Erythroblast (primary cell): ENCODE results near the gene THEM4.
"Not testable (repeated sequence)": the region's sequence is repeated elsewhere in the genome, so short reads cannot be mapped to it uniquely, and the experiment has no call there.

Source experiments
- GATA1 ChIP-seq: IDR thresholded peaks from 2 replicates; pipeline ENCODE4 v1.6.1; 2011; ENCODE audit warnings: low read depth, mild to moderate bottlenecking, control low read depth, low read length, moderate library complexity
- POLR2A ChIP-seq: IDR thresholded peaks from 2 replicates; pipeline ENCODE4 v1.6.1; 2011; ENCODE audit warnings: mild to moderate bottlenecking, low read length

DNA sequence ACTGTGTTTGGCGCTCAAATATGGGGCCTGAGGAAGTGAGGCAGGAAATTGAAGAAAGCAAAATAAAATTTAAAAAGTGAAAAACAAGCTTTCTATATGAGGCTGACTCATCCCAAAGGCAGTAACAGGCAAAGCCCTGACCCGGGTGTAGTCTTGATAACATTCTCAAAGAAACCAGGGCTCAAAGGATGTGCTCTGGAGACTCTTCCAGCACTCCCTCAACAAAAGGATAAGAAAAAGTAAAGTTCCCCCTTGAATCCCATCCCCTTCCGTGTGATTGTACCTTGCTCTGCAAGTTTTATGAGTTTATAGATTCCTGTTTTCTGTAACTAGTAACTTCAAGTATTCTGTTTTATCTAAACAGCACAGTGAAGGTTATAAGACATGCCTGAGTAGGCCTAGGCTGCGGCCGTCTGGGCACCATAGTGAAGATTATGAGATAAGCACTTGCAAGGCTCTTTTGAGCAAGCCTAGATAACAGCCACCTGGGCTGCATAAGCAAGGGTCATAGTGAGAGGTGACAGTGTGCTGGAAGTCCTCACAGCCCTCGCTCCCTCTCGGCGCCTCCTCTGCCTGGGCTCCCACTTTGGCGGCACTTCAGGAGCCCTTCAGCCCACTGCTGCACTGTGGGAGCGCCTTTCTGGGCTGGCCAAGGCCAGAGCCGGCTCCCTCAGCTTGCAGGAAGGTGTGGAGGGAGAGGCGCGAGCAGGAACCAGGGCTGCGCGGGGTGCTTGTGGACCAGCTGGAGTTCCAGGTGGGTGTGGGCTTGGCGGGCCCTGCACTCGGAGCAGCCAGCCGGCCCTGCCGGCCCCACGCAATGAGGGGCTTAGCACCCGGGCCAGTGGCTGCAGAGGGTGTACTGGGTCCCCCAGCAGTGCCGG is 3.6 kb downstream of the THEM4 start:
- TF ChIP-seq POLR2A, result peak; percentile 21
- not testable (repeated sequence) for TF ChIP-seq GATA1
